GM21723 (cell line): ENCODE results near the gene GPC6.

Experiments
- ATAC-seq: cut with Tn5 transposase; IDR thresholded peaks from one replicate; pipeline ENCODE4 v1.9.1; 2021; ENCODE audit warnings: mild to moderate bottlenecking, moderate library complexity; ENCODE audit not compliant: unreplicated experiment

GPC6 gene

DNA sequence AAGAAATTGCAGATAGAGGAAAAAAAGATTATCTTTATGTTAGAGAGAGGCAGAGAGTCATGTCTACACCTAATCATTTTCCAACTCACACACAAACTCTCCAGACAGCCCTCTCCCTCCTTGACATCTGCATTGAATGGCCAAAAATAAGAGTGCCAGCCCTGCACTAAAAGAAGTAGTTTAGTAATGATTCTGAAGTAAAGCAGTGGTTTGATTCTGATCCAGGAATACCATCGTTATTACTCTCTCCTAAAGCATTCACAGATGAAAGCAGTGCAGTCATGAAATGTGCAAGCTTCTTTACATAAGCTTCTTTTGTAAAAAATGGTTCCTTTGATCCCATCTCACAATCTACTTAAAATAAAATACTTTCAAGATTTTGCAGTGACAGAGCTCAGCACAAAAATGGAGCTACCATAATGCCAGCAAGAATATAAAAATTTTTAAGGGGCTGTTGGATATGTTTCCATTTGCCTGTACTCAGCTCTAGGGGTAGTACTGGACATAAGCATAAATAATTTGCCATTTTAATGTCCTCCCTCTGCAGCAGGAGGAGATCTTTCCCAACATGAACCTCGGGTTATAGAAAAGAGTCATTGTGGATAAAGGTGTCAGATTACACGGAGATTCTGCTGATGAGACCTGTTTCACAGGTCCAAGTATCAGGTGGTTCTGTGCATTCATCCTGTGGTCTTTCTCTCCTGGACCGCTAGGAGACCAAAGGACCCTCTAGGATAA lies 846.6 kb downstream of the GPC6 start:
- no peak for ATAC-seq

DNA sequence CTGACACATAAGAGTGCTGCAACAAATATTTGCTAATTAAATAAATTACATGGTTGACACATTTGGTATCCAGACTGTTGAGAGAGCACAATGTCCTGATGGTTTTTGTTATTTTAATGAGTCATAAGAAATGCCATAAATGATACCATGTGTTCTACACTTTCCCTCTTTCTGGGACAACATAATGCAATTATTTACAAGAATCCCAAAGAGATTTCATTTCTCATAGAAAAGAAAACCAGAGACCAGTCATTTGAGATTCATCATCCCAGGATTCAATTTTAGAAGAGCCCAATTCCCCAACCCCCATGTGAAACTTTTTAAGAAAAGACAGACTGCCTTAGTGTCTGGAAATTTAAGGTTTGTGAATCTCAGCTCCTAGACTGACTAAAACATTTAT lies 853.3 kb downstream of the GPC6 start:
- ATAC-seq = no peak

DNA sequence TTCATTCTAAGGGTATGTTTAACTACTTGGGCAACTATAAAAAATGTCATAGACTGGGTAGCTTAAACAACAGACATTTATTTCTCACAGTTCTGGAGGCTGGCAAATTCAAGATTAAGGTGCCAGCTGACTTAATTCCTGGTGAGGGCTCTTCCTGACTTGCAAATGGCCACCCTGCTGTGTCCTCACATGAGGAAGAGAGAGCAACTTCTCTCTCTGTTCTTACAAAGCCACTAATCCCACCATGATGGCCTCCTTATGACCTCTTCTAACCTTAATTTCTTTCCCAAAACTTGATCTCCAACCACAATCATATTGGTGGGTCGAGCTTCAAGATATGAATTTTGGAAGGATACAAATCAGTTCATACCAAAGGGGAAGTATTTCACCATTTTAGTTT lies 853.9 kb downstream of the GPC6 start:
- no peak for ATAC-seq

DNA sequence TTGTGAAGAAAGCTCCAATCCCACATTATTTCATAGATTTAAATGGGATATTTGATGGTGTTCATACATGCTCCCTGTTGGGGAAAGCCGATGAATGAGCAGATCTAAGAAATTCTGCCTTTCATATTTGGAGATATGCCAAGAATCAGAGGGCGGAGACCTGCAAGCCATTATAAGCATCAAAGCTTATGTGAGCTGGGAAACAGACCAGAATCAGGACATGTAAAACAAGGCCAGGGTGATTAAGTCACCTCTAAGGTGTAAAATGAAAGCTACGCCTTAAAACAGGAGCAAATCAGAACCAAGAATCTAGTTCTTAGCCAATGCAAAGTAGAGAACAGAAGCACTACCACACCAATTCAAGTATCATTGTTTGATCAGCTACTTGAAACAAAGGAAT lies 860.5 kb downstream of the GPC6 start:
- no peak for ATAC-seq

DNA sequence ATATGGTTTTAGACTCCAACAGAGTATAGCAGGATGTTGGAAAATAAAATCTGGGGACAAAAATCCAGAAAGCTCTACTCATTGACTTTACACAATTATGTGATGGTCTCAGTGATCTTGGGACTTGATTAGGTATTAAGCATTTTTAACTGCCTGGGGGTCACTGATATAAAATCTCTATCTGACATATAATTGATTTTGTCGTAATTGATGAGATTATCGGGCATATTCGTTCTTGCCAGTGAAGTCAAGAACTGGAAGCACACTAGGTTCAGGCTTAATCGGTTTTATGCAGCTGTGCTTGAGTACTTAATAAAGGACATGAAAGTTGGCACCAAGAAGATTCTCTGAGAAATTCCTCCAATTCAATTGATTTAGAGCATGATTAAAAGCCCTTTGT lies 862.1 kb downstream of the GPC6 start:
- ATAC-seq = no peak

DNA sequence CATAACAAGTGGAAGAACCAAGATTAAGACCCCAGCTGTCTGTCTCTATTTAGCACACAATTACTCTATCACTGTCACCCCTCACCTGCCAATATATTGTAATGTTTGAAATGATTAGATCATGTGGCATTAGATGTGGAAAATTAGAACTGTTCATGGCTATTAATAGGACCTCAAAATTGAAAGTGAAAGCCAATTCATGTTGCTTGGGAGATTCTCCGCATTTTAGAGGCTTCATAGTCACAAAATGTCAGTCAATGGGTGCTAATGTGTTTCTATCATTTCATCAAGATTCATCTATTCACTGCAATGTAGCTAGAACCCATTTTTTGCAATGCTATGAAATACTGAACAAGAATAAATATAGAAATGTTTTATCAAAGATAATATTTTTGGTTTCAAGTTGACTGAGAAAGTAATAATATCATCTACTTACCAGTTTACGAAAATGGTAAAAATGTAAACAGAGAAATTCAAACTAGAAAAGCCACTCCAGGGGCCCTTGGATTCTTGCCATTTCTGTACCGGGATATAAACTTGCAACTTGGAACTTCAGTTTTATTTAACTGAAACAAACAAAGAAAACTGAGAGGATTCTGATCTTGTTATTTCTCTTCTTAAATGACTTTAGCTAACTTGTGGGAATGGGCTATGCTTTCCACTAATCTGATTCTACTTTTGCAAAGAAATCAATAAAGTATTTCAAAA lies 864.3 kb downstream of the GPC6 start:
- ATAC-seq = no peak

DNA sequence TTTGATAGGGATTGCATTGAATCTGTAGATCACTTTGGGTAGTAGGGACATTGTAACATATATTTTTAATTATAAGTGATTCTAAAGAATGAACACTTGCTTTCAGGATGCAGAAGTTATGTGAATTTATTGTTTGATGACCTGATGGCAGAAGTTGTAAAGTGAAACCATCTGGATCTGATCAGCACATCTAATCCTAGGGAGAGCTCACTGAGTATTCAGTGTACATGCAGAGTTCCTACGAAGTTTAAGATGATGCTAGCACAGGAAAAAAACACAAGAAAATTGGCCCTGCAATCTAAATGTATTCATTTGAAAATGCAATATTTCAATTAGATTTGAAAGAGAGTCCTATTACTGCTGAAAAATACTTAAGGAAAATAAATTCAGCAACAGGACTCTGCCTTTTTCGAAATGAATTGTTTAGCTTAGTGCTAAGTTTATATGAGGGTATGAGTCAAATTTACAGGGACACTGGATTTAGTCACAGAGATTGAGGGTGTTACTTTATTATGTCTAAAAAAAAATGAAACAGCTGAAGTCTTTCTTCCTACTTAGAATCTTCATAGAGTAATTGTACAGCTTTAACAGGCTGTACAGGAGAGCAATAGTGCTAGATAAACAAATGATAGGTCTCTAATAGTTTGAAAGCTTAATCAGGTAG lies 867.2 kb downstream of the GPC6 start:
- no peak for ATAC-seq

DNA sequence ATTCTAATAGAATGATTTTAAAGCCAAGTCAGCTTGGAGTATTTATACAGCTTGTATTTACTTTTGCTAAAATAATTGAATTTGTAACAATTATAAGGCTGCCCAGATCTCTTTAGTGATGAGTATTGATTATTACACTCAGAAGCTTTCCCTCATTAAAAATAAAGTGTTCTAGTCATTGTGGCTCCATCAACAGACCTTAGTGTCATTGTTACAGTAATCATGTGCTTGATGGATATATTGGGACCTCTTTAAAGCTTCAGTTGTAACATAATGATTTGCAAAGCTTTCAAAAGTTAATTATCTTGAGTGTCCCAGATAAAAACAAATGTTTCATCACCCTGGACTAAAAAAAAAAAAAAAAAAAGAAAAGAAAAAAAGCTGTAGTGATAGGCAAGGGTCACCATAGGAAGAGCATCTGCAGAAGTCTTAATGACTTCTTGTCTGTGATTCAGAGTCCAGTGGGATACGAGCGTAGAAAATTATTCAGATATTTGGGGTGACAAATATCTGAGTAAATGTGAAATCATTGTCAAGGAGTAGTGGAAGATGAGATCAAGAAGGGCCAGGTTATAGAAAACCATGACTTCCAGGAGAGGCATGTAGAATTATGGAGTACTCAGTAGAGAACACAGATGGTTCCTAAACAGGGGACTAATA lies 883.2 kb downstream of the GPC6 start:
- ATAC-seq = no peak

DNA sequence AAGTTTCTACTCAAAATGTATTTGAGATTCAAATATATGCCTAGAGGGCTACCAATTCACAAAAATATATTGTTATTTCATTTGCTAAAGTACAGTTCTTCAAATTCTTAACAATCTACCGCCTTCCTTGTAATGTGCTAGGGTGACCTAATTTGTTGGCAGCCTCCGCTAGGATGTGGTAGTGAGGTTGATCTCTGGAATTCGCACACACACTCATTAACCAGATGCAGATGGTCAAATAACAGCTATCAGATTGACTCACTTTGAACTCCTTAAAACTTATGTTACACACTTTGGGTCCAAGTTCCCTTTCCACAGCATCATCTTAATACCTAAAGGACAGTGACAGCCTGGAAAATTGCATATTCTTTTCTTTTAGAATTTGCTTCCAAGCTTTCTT lies 885.6 kb downstream of the GPC6 start:
- no peak for ATAC-seq

DNA sequence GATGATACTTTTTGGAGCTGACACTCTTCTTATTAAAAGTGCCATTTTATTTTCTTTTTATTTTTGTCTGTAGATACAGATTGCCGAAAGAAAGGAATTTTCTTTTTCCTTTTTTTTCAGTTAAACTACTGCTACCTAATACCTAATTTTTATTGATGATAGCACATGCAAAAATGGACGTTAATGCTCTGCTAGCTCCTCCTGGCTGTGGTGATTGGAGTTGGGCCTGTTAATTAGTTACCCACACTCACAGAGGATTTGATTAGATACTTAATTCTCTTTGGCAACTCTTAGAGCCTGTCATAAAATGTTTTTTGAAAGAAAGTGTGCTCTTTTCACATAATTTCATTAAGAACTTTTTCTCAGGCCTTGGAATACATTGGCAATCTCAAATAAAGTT lies 886.1 kb downstream of the GPC6 start:
- ATAC-seq = no peak

DNA sequence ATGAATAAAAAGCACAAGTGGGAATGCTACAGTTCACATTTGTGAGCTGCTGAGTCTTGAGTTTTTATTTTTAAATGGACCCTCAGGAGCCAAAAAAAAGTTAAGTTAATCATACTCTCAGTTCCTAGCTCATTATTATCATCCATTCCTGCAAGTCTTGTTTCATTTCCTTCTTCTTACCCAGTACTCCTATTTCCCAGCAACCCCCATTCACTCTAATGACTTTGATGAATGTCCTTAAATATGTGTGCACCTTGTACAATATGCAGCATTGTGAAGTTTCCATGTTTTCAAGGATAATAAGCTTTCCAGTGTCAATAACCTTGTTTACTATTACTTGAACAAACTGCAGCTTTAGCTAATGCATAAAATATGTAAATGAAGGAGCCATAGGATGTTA lies 886.6 kb downstream of the GPC6 start:
- ATAC-seq = no peak

DNA sequence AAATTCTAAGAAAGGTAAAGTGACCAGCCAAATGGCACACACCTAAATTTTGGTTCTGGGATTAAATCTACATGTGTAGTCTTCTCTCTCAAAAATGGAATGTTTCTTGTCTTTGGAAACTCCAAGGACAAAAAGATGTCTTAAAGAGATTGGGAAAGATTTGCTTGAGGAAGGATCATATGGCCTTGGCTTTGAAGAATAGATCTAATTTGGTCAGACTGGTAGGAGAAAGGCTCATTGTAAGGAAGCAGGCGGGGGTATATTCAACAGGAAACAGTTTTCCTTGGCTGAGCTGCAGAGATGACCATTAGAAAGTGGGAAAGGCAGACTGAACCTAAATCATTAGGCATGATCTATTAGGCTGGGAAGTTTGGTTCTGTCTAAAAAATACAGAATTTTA lies 887.6 kb downstream of the GPC6 start:
- no peak for ATAC-seq

DNA sequence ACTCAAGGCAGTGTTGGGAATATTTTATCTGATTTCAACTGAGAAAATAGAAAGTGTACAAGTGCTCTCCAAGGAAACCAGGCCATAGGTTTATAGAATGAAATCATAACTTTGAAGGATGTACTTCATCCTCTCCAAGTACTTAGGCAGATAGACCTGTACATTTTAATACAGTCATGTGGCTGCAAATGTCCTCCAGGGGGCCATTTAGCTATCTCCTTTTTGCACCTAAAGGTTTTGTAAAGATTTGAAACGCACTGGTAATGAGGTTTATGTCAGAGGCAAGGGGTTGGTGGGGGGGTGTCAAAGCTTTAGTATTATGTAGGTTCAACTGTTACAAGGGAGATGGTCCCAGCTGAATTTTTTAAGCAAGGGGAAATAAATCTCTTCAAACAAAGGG lies 888.4 kb downstream of the GPC6 start:
- ATAC-seq = no peak

DNA sequence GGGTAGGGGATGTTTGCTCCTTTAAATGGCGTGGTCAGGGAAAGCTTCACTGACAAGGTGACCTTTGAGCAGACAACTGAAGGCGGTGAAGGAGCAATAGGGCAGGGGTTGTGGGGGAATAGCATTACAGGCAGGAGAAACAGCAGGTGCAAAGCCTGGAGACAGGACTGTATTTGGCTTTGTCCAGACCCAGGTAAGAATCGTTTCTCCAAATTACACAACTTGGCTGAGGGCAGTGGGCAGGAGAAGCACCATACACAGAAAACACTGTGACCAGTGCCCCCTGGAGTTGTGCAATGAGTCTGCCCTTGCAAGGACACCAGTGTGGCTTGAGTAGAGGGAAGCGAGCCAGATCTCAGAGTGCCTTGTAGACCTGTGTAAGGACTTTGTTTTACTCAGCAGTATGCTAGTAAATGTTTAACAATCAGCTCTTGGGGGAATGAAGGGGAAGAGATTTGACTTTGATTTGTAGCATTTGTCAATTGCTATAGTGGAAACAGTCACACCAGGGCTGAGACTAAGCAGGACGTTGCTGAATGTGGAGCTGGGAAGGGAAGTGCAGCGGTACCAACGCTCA lies 892.8 kb downstream of the GPC6 start:
- ATAC-seq = no peak

DNA sequence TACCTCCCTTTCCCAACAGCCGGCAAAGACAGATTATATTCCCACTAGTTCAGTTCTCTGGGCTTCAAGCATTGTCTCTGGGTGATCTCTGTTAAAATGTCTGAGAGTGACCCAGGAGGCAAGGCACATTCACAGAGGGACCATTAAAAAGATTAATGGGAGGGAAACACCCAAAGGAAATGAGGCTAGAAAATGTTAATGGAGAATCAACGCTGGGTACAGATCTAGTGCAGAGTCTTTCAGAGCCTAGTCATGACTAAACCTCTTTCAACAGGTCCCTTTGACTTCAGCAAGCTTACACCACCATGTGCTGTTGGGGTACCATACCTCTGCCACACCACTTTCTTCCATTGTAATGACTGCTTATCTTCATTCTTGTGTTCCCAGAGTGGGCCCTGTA lies 894.3 kb downstream of the GPC6 start:
- no peak for ATAC-seq

DNA sequence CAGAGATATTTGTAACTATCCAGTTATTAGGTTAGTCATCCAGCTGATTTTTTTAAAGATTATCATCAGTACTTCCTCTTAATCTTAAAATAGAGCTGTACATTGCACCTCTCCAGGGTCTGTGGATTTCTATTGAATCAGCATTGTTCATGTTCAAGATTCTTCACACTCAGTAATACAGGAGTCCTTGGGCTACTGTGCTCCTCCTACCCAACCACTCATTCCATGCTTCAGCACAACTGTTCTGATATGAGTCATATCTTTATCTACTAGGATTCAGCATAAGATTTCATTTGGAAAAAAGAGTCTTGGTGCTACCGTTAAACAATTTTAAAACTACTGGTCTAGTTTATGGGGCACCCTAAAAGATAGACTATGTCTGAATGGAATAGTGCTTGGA lies 895.1 kb downstream of the GPC6 start:
- ATAC-seq = no peak

DNA sequence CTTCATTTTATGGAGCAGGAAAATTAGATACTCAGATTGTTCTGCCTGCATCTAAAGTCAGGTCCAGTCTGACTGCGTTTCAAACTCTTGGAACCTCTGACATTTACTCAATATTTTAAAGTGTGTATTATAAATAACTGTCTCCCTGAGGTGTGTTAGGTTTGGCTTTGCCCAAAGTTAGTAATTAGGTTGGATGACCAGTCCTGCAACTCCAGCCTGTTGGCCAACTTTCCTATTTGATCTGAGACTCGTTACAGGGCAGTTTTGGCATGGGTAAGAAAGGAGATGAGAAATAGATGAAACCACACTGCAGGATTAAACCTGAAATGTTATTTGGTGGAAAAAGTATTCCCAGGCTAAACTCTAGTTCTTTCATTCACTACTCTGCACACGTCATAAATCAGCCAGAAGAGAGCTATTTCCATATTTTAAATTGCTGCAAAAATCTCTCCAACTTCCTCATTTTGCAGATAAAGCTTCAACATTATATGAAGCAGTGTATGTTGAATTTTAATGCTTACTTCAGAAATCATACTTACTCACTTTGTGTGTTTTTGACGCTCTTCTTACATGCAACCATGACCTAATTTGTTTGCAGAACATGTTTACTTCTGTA lies 895.8 kb downstream of the GPC6 start:
- no peak for ATAC-seq

DNA sequence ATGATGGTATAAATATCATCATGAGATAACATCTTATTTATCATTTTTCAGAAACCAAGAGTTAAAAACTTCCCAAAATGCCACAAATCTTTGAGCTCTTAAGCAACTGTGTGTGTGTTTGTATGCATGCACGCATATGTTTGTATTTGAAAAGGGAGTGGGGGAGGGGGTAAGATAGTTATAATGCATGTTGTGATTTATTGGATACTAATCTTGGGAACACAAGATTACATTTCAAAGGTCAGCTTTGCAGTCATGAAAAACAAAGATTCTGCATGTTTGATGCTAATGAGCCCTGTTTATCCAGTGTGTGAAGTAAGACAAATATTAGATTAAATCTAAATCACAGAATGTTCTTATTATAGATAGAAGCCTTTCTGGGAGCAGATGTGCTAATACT lies 897.0 kb downstream of the GPC6 start:
- no peak for ATAC-seq

DNA sequence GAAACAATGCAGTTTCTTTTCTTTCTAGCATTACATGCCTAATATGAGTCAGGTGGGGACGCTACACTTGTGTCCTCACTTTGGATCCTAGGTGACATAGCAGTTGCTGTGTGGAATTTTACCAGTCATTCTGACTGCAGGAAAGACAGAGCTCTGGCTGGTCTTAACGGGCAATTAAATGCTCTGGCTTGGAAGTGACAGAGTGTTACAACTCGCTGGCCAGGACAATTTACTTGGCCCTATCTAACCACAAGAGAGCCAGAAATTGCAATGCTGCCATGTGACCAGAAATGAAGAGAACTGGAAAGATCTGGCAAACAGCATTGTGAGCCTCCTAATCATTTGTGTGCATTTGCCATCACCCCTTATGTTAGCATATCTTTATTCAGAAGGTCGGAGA lies 901.8 kb downstream of the GPC6 start:
- no peak for ATAC-seq

DNA sequence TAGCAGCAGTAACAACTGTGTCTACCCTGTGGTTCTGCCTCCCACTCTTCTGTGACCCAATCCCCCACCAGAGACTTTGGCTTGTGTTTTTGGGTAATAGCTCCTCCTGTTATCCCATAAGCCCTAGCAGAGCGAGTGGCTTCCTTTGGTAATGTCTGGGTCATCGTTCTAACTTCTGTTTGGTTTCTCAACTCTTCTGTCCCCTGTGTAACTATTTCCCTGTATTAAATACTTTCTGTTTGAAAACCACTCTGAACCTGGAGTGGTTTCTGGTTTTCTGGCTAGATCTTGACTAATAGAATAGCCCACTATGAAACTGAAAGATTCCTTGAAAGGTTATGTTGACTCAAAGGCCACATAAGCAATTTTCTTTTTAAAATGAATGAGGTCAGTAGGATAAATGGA lies 902.9 kb downstream of the GPC6 start:
- ATAC-seq = no peak

DNA sequence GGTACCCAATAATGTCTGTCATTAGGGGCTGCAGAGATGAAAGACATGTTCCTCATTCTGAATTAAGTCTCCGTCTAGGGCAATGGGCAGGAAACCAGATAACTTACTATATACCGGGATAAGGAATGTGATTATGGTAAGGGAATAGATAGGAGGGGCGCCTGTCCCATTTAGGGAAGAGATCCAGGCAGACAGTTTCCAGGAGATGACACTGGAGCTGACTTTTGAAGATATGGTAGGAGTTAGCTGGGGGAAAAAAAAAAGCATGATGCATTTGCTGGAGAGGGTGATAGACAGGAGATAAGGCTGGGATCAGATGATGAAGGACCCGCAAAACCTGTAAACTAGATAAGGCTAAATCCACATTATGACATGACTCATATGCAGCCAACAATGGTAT lies 912.2 kb downstream of the GPC6 start:
- no peak for ATAC-seq
